Karpas-422 (cell line): ENCODE measurements around the gene SKOR1. TPM values are rescaled to one million over a fixed set of nuclear protein-coding genes. Genes with fewer than 3 reads are reported as not detected.

Source experiments
- DNase-seq: peaks from one replicate; pipeline ENCODE4 v3.0.0-alpha.2; 2015
- H2AFZ ChIP-seq: fragments of 200-600 bp; sonication (generic); 2 replicates; pipeline ENCODE4 v1.6.1; 2014; ENCODE audit warnings: antibody characterized with exemption, low read length, mixed read lengths
- H3K27ac ChIP-seq: fragments of 200-600 bp; sonication (generic); 2 replicates; pipeline ENCODE4 v1.5.1; 2014; ENCODE audit warnings: mild to moderate bottlenecking, low read length, moderate library complexity
- H3K27me3 ChIP-seq: fragments of 200-600 bp; sonication (generic); 2 replicates; pipeline ENCODE4 v1.6.1; 2014; ENCODE audit warnings: low read length, mixed read lengths
- H3K36me3 ChIP-seq: fragments of 200-600 bp; sonication (generic); 2 replicates; pipeline ENCODE4 v1.6.1; 2014; ENCODE audit warnings: low read length, mixed read lengths; ENCODE audit not compliant: insufficient read depth
- H3K4me1 ChIP-seq: fragments of 200-600 bp; sonication (generic); 2 replicates; pipeline ENCODE4 v1.6.1; 2014; ENCODE audit warnings: mild to moderate bottlenecking, low read length, mixed read lengths
- H3K4me2 ChIP-seq: fragments of 200-600 bp; sonication (generic); 2 replicates; pipeline ENCODE4 v1.6.1; 2014; ENCODE audit warnings: low read length, low read depth, mild to moderate bottlenecking; ENCODE audit not compliant: poor library complexity, severe bottlenecking
- H3K4me3 ChIP-seq: fragments of 200-600 bp; sonication (generic); 2 replicates; pipeline ENCODE4 v1.5.1; 2014; ENCODE audit warnings: mild to moderate bottlenecking, antibody characterized with exemption, low read length, mixed read lengths
- H3K79me2 ChIP-seq: fragments of 200-600 bp; sonication (generic); 2 replicates; pipeline ENCODE4 v1.6.1; 2014; ENCODE audit warnings: mild to moderate bottlenecking, low read length, mixed read lengths
- H3K9ac ChIP-seq: fragments of 200-600 bp; sonication (generic); 2 replicates; pipeline ENCODE4 v1.6.0; 2014; ENCODE audit warnings: low read length
- H3K9me2 ChIP-seq: fragments of 200-600 bp; sonication (generic), shearing (Covaris generic); replicated peaks from 2 replicates; pipeline ENCODE4 v1.6.0; 2014; ENCODE audit warnings: mild to moderate bottlenecking, low read length, moderate library complexity; ENCODE audit not compliant: insufficient read depth
- H3K9me3 ChIP-seq: fragments of 300-700, 200-600 bp; sonication (generic); 2 replicates; pipeline ENCODE4 v1.6.1; 2014; ENCODE audit warnings: low read length, mixed read lengths
- H4K20me1 ChIP-seq: fragments of 200-600 bp; sonication (generic); 2 replicates; pipeline ENCODE4 v1.6.1; 2014; ENCODE audit warnings: mild to moderate bottlenecking, antibody characterized with exemption, low read length, low read depth; ENCODE audit not compliant: insufficient read depth
- total RNA-seq: library from RNA; depleted of rRNA; stranded (reverse); fragments of >200 nt; shearing (Covaris generic); gene quantifications from 2 replicates; pipeline ENCODE4 v1.2.3, GENCODE V29; 2014; ENCODE audit warnings: low replicate concordance

The SKOR1 gene
- total RNA-seq, 1 experiment from 2014 or later: 0.45 TPM

DNA sequence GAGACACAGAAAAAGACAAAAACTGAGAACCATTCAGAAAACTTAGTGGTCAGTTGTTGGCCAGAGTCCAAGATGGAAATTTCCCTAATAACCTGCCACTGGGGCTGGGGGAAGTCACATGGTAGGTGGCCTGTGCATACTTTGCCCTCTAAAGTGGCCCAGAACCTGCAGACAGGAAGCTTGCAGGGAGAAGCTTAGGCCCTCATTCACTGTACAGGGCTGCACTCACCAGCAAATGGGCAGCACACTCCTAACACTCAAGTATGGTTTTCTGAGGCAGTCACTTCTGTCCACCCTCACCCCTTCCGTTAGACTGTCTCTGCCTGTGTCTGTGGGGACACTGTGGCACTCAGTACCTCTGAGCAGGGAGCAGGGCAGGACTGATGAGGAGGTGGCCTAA is 29.0 kb downstream of the SKOR1 start:
- no peaks in the 10 kb centered on the region for H4K20me1 ChIP-seq
- no peaks in the 10 kb centered on the region for H3K79me2 ChIP-seq
- H3K4me1 ChIP-seq: peaks cover 83% of the 10 kb centered on the region
- H3K4me2 ChIP-seq: peak overlapping the region; percentile 61
- no peak overlapping the region for H3K4me3 ChIP-seq
- peaks cover 4% of the 10 kb centered on the region; the same call in 1 of the 2 replicates for H3K9me3 ChIP-seq
- no peaks in the 10 kb centered on the region for H3K9me2 ChIP-seq
- peak; percentile 60 for DNase-seq
- H3K36me3 ChIP-seq: no peaks in the 10 kb centered on the region; the same call in 1 of the 2 replicates
- H3K9ac ChIP-seq: no peak overlapping the region
- no peak overlapping the region for H2AFZ ChIP-seq
- no peaks in the 10 kb centered on the region for H3K27me3 ChIP-seq
- peak overlapping the region; percentile 92 for H3K27ac ChIP-seq

GRCh38 chr15:67855842-67856241 is 30.5 kb downstream of the SKOR1 start:
- peaks cover 82% of the 10 kb centered on the region for H3K4me1 ChIP-seq
- H3K9me2 ChIP-seq: no peaks in the 10 kb centered on the region
- no peaks in the 10 kb centered on the region for H4K20me1 ChIP-seq
- DNase-seq: no peak
- H3K4me2 ChIP-seq: no peak overlapping the region
- no peaks in the 10 kb centered on the region for H3K79me2 ChIP-seq
- H3K27me3 ChIP-seq: no peaks in the 10 kb centered on the region
- H2AFZ ChIP-seq: no peak overlapping the region
- H3K9me3 ChIP-seq: no peaks in the 10 kb centered on the region
- no peaks in the 10 kb centered on the region for H3K36me3 ChIP-seq
- H3K4me3 ChIP-seq: no peak overlapping the region
- no peak overlapping the region for H3K9ac ChIP-seq
- H3K27ac ChIP-seq: peak overlapping the region; percentile 59

- H4K20me1 ChIP-seq: no peaks in the 10 kb centered on the region
- no peaks in the 10 kb centered on the region for H3K9me3 ChIP-seq
- 0 out of 2 replicates have a peak overlapping the region, but pooled peaks have one; percentile 10 for H2AFZ ChIP-seq
- H3K9ac ChIP-seq: no peak overlapping the region
- DNase-seq: no peak
- no peak overlapping the region for H3K4me2 ChIP-seq
- H3K4me1 ChIP-seq: peaks cover 70% of the 10 kb centered on the region
- no peaks in the 10 kb centered on the region for H3K36me3 ChIP-seq
- peak overlapping the region; percentile 45 for H3K27ac ChIP-seq
- H3K9me2 ChIP-seq: no peaks in the 10 kb centered on the region
- no peak overlapping the region for H3K4me3 ChIP-seq
- H3K79me2 ChIP-seq: no peaks in the 10 kb centered on the region
- no peaks in the 10 kb centered on the region for H3K27me3 ChIP-seq
Observed at GRCh38 chr15:67857220-67857619, 31.9 kb downstream of the SKOR1 start.

GRCh38 chr15:67859331-67859946 is 34.1 kb downstream of the SKOR1 start:
- Histone ChIP-seq H3K4me2 (no peak overlapping the region), H3K9me3 (no peaks in the 10 kb centered on the region), H3K27me3 (no peaks in the 10 kb centered on the region), H4K20me1 (no peaks in the 10 kb centered on the region), H2AFZ (no peak overlapping the region), H3K79me2 (no peaks in the 10 kb centered on the region), H3K27ac (no peak overlapping the region), H3K4me3 (no peak overlapping the region), H3K9me2 (no peaks in the 10 kb centered on the region), H3K4me1 (peaks cover 65% of the 10 kb centered on the region), H3K9ac (no peak overlapping the region), H3K36me3 (no peaks in the 10 kb centered on the region)
- DNase-seq: no peak

DNA sequence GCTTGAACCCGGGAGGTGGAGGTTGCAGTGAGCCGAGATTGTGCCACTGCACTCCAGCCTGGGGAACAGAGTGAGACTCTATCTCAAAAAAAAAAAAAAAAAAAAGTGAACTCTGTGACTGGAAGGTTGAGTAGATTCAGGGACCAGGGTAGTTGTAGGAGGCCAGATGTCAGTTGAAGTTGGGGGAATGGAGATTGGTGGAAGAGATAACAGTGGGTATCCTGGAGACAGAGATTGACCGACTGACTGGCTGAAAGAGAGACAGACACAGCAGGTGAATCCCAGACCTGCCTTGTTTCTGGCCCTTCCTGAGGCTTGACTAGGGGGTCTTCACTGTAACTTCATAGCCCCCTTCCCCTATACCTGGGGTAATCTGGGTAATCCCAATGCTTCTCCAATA is 36.7 kb downstream of the SKOR1 start:
- no peak overlapping the region; the same call in 1 of the 2 replicates for H3K4me3 ChIP-seq
- H3K27ac ChIP-seq: 0 out of 2 replicates have a peak overlapping the region, but pooled peaks have one; percentile 65
- peak overlapping the region; percentile 69 for H3K4me2 ChIP-seq
- no peak overlapping the region for H3K9ac ChIP-seq
- H2AFZ ChIP-seq: no peak overlapping the region
- no peak for DNase-seq
- H3K27me3 ChIP-seq: no peaks in the 10 kb centered on the region
- H3K9me2 ChIP-seq: no peaks in the 10 kb centered on the region
- no peaks in the 10 kb centered on the region for H3K9me3 ChIP-seq
- no peaks in the 10 kb centered on the region for H4K20me1 ChIP-seq
- H3K79me2 ChIP-seq: no peaks in the 10 kb centered on the region
- H3K36me3 ChIP-seq: no peaks in the 10 kb centered on the region
- H3K4me1 ChIP-seq: peaks cover 50% of the 10 kb centered on the region

- H3K27ac ChIP-seq: peak overlapping the region; percentile 65
- peak overlapping the region; percentile 76 for H3K9ac ChIP-seq
- H3K4me3 ChIP-seq: peak overlapping the region; percentile 72
Observed at GRCh38 chr15:67862750-67863441, 37.6 kb downstream of the SKOR1 start.

GRCh38 chr15:67863442-67863987 is 38.2 kb downstream of the SKOR1 start:
- H3K27me3 ChIP-seq: no peaks in the 10 kb centered on the region
- no peaks in the 10 kb centered on the region for H3K9me2 ChIP-seq
- peak overlapping the region; percentile 65 for H3K27ac ChIP-seq
- peak overlapping the region; percentile 96 for H2AFZ ChIP-seq
- peak overlapping the region; percentile 69 for H3K4me2 ChIP-seq
- H4K20me1 ChIP-seq: no peaks in the 10 kb centered on the region
- H3K4me1 ChIP-seq: peaks cover 35% of the 10 kb centered on the region
- peak overlapping the region; percentile 76 for H3K9ac ChIP-seq
- no peaks in the 10 kb centered on the region for H3K9me3 ChIP-seq
- H3K36me3 ChIP-seq: no peaks in the 10 kb centered on the region
- DNase-seq: peak; percentile 95
- H3K4me3 ChIP-seq: peak overlapping the region; percentile 72
- H3K79me2 ChIP-seq: no peaks in the 10 kb centered on the region

More at GRCh38 chr15:67862750-67863441, 37.6 kb downstream of the SKOR1 start:
- Histone ChIP-seq H3K79me2 (no peaks in the 10 kb centered on the region), H3K9me3 (no peaks in the 10 kb centered on the region), H3K4me1 (peaks cover 41% of the 10 kb centered on the region), H4K20me1 (no peaks in the 10 kb centered on the region), H3K36me3 (no peaks in the 10 kb centered on the region), H2AFZ (peak overlapping the region; percentile 60), H3K4me2 (peak overlapping the region; percentile 69), H3K27me3 (no peaks in the 10 kb centered on the region), H3K9me2 (no peaks in the 10 kb centered on the region)
- peak; percentile 71 for DNase-seq

DNA sequence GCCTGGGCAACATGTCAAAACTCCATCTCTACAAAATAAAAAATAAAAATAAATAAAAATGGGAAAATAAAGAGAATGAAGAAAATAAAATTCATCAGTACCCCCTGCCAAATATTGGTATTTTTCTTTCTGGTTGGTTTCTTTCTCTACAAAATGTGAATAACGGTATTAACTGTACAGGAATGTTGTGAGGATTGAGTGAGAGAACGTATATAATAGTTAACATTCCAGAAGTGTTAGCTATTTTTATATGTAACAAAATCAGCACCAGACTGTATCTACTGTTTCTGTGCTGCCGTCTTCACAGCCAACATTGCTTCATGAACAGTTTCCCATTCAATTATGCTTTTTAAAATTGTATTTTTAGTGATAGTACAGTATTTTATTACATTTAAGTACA is 40.0 kb downstream of the SKOR1 start:
- peaks cover 21% of the 10 kb centered on the region for H3K4me1 ChIP-seq
- no peak for DNase-seq
- H3K9me3 ChIP-seq: no peaks in the 10 kb centered on the region; the same call in 1 of the 2 replicates
- H2AFZ ChIP-seq: no peak overlapping the region
- no peak overlapping the region for H3K27ac ChIP-seq
- peaks cover 4% of the 10 kb centered on the region; the same call in 1 of the 2 replicates for H3K36me3 ChIP-seq
- H3K9ac ChIP-seq: no peak overlapping the region
- no peak overlapping the region for H3K4me2 ChIP-seq
- no peaks in the 10 kb centered on the region for H3K27me3 ChIP-seq
- no peaks in the 10 kb centered on the region for H3K9me2 ChIP-seq
- no peaks in the 10 kb centered on the region for H3K79me2 ChIP-seq
- no peak overlapping the region for H3K4me3 ChIP-seq
- no peaks in the 10 kb centered on the region for H4K20me1 ChIP-seq
